ENCODE measurements around the gene C12orf76. TPM values are rescaled to one million over a fixed set of nuclear protein-coding genes. Genes with fewer than 3 reads are reported as not detected.

The C12orf76 gene
- total and polyA plus RNA-seq, 9 of the 15 experiments (the other 6 are each of a cell fraction or from before 2014, with no cell fraction given), result 6.3 to 38.6 (median 12.3) TPM

DNA sequence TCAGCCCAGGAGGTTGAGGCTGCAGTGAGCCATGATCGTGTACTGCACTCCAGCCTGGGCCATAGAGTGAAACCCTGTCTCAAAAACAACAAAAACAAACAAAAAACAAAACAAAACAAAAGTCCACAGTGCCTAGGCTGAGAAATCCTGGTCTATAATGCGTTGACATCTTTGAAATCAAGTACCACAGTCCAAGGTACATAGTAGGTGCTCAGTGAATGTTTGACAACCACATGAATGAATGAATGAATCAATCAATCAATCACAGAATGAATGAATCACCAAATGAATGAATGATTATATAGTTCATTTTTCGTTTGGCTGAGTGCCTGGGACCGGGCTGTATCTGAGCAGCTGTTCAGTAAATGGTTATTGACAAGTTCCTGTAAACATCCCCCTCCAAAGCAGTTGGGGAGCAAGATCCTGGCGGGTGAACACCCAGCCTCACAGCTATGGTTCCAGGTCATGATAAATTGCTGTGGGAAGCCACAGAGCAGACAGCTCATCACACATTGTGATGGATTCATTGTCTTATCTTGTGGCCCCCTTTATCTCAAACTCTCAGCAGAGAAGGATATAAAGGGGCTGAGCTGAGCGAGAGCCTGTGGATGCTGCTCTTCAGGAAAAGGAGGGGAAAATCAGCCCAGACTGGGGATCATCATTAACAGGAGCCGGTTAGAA is 45.4 kb upstream of the C12orf76 start (continued):
- TF ChIP-seq CXXC5 (CRISPR knock-in tag; IDR thresholded peaks at IDR 0.05) (peak; percentile 16; the same call in 1 of the 2 replicates), SOX6 (IDR thresholded peaks at IDR 0.05) (peak; percentile 95), POLR3G (IDR thresholded peaks at IDR 0.05; ENCODE audit: extremely low read depth, insufficient read length, insufficient replicate concordance) (no peak), MEIS2 (IDR thresholded peaks at IDR 0.05; ENCODE audit: partially characterized antibody) (peak; percentile 99), CREB3L1 (IDR thresholded peaks at IDR 0.05; ENCODE audit: borderline replicate concordance, low read depth) (no peak), CREBBP (IDR thresholded peaks at IDR 0.05; ENCODE audit: low read depth, low read length) (no peak)
- TF ChIP-seq, protein P1, sequence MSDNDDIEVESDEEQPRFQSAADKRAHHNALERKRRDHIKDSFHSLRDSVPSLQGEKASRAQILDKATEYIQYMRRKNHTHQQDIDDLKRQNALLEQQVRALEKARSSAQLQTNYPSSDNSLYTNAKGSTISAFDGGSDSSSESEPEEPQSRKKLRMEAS (CRISPR knock-in tag; IDR thresholded peaks at IDR 0.05), result no peak

DNA sequence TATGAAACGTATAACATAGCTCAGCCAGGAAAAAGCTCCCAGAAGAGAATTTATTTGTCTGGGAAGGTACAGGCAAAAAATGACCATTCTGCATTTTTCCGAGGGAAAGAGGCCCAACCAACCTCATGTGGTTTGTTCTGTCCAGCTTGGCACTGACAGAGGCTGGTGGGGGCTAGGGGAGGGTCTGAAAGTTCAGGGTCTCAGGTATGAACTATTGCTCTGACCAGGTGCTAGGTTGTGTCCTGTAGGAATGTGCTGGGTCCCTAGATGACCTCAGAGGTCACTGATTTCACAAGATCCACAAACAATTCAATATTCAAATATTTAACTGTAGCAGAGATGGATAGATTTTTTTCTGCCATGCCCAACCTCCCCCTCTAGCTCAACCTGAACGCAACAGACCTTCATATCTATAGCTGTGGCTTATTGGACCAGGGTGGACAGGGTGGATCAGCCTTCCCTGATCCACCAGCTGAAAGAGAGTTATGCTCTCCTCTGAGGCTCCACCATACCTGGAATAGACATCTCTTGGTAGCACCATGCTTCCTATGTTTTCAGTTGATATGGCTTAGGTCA is 42.9 kb upstream of the C12orf76 start:
- H3K4me2 ChIP-seq (ENCODE audit: insufficient read depth, low read length), result no peak overlapping the region
- H3K79me2 ChIP-seq (ENCODE audit: control insufficient read depth, insufficient read depth, low read length), result no peaks in the 10 kb centered on the region
- H3K9ac ChIP-seq (ENCODE audit: insufficient read depth in 1 of 2, low read depth in 2 of 2, low read length in 2 of 2), result peak overlapping the region in 1 of 2 experiments; percentile 20; a peak in 1 of 4 replicates
- no peak for DNase-seq (ENCODE audit: extremely low read depth in 1 of 4, low spot score in 3 of 4)
- ATAC-seq, result no peak
- intact Hi-C loops (cut with micrococcal nuclease) (no loop called here), in situ Hi-C loops (cut with MboI) (loop anchor here (10.0 kb wide), 1 partner anchor 504 kb away; no protein-coding TSS in a partner anchor)
- no peaks in the 10 kb centered on the region for H3K9me3 ChIP-seq (replicated peaks; ENCODE audit: control insufficient read depth, insufficient read depth, low read depth, low read length)
- H3K27ac ChIP-seq (ENCODE audit: extremely low read depth, low read depth, low read length), result no peak overlapping the region
- H3K9me1 ChIP-seq (ENCODE audit: control insufficient read depth, insufficient read depth, low read length), result no peaks in the 10 kb centered on the region
- CTCF ChIA-PET (ENCODE audit: low intra/inter-chr PET ratio), result interaction anchor here (0.5 kb wide), 1 partner anchor 19 kb away, joined by 3 read pairs; no protein-coding TSS in a partner anchor
- WGBS (ENCODE audit: insufficient coverage, low coverage, missing lambda C conversion rate), result 26% methylated on average over 2 of the region's 3 CpGs
- TF ChIP-seq ZNF124 (CRISPR knock-in tag; IDR thresholded peaks at IDR 0.05), result no peak
- TF ChIP-seq, protein P2, sequence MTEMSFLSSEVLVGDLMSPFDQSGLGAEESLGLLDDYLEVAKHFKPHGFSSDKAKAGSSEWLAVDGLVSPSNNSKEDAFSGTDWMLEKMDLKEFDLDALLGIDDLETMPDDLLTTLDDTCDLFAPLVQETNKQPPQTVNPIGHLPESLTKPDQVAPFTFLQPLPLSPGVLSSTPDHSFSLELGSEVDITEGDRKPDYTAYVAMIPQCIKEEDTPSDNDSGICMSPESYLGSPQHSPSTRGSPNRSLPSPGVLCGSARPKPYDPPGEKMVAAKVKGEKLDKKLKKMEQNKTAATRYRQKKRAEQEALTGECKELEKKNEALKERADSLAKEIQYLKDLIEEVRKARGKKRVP (CRISPR knock-in tag; IDR thresholded peaks at IDR 0.05), result no peak
- TF ChIP-seq SIN3B (IDR thresholded peaks at IDR 0.05; ENCODE audit: low read depth), result no peak
- TF ChIP-seq TFE3 (CRISPR knock-in tag; IDR thresholded peaks at IDR 0.05), result no peak
- TF ChIP-seq, protein P3, sequence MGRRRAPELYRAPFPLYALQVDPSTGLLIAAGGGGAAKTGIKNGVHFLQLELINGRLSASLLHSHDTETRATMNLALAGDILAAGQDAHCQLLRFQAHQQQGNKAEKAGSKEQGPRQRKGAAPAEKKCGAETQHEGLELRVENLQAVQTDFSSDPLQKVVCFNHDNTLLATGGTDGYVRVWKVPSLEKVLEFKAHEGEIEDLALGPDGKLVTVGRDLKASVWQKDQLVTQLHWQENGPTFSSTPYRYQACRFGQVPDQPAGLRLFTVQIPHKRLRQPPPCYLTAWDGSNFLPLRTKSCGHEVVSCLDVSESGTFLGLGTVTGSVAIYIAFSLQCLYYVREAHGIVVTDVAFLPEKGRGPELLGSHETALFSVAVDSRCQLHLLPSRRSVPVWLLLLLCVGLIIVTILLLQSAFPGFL (CRISPR knock-in tag; IDR thresholded peaks at IDR 0.05), result no peak
- TF ChIP-seq ZNF584 (CRISPR knock-in tag; IDR thresholded peaks at IDR 0.05; ENCODE audit: low read depth), result no peak
- no TSS peak for BruUV-seq (replicated peaks)
- POLR2A ChIA-PET, result interaction anchor here (0.9 kb wide), 1 partner anchor 10 kb away, joined by 4 read pairs; no protein-coding TSS in a partner anchor
- no peak for FAIRE-seq
- no peaks in the 10 kb centered on the region for H3K36me3 ChIP-seq (ENCODE audit: control insufficient read depth, insufficient read depth, low read length)
- no peaks in the 10 kb centered on the region for H3K27me3 ChIP-seq (ENCODE audit: control insufficient read depth in 2 of 2, insufficient read depth in 2 of 2, low read length in 2 of 2)
- H2AFZ ChIP-seq (ENCODE audit: low read depth, low read length), result 0 out of 2 replicates have a peak overlapping the region, but pooled peaks have one; percentile 21
- H3K4me3 ChIP-seq, result no peak overlapping the region
- peaks cover 25 to 40% of the 10 kb centered on the region in 2 experiments for H3K4me1 ChIP-seq (replicated peaks in 1 of 2; ENCODE audit: control insufficient read depth in 2 of 2, insufficient read depth in 2 of 2, low read length in 2 of 2)
- H4K20me1 ChIP-seq (replicated peaks; ENCODE audit: control insufficient read depth, insufficient read depth, low read length), result no peaks in the 10 kb centered on the region

Measured in K562 (cell line).